H1 (cell line): ENCODE data around the gene SOCS7. TPM values are rescaled to one million over a fixed set of nuclear protein-coding genes. Genes with fewer than 3 reads are reported as not detected.

ENCODE experiments used
- CHD7 ChIP-seq: fragments of 300-600 bp; sonication (generic); IDR thresholded peaks from 2 replicates; pipeline ENCODE4 v1.7.1; 2012; ENCODE audit warnings: low read length, moderate library complexity, mild to moderate bottlenecking, inconsistent platforms; ENCODE audit not compliant: insufficient replicate concordance
- polyA plus RNA-seq, 7 experiments: library from polyadenylated mRNA; depleted of rRNA in 3 of 7; stranded (reverse) in 5 of 7; unstranded in 2 of 7; fragments of >200 nt in 5 of 7; fragments of 200-250 nt in 2 of 7; gene quantifications; 1 replicate in 5 of 7; 2 replicates in 1 of 7; 4 replicates in 1 of 7; pipeline versions ENCODE4 v1.2.1 to v1.2.3, GENCODE V29; 2011 to 2013; ENCODE audit warnings: missing spikeins in 2 of 7, mixed read lengths in 2 of 7
- total RNA-seq: library from RNA; stranded (reverse); fragmentation: NEBNext Ultra II Directional; extraction: Animal tissue kit (Norgen Biotek cat#: 25700); gene quantifications from 2 replicates; pipeline ENCODE4 v1.2.1, GENCODE V29; 2021

The SOCS7 gene
- total and polyA plus RNA-seq, 2 of the 8 experiments (the other 6 are each of a cell fraction or from before 2014, with no cell fraction given), result 13.5 to 26.9 TPM

GRCh38 chr17:38326996-38327792, 24.4 kb upstream of the SOCS7 start (continued):
- no peak for TF ChIP-seq CHD7
